Activated CD4-positive, alpha-beta T cell treated with anti-CD3 and anti-CD28 coated beads, Interleukin-2, amount 50 U/mL, for 24 hours (primary cell): ENCODE data around the gene GNG12.

Experiments
- DNase-seq, 2 donors: peaks; one replicate each; pipeline ENCODE4 v3.0.0-alpha.2; 2020; ENCODE audit warnings: low read depth in 1 of 2, low spot score in 1 of 2

Gene GNG12

GRCh38 chr1:67832737-67833601 is at the start of gene GNG12:
Gene GNG12 (minus strand): TSS chr1:67833467. CDS start chr1:67707686, 125,781 bp downstream.
- no peak for DNase-seq

GRCh38 chr1:67882196-67882958 is 49.1 kb upstream of the GNG12 start:
- no peak for DNase-seq

GRCh38 chr1:67880056-67880601 is 46.9 kb upstream of the GNG12 start:
- no peak for DNase-seq

DNA sequence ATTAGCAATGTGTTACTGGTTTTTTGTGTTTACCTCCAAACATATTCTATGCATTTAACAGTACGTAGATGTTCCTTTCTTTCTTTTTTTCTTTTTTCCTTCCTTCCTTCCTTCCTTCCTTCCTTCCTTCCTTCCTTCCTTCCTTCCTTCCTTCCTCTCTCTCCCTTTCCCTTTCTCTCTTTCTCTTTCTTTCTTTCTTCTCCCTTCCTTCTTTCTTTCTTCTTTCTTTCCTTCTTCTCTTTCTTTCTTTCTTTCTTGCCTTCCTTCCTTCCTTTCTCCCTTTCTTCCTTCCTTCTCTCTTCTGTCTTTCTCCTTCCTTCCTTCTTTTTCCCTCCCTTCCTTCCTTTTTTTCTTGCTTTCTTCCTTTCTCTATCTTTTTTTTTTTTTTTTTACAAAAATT is 46.2 kb upstream of the GNG12 start:
- no peak for DNase-seq

- no peak for DNase-seq
Observed at GRCh38 chr1:67874501-67875111, 41.3 kb upstream of the GNG12 start.

GRCh38 chr1:67869233-67869632 is 36.0 kb upstream of the GNG12 start:
- no peak for DNase-seq

GRCh38 chr1:67863637-67864036 is 30.4 kb upstream of the GNG12 start:
- DNase-seq, result no peak

DNA sequence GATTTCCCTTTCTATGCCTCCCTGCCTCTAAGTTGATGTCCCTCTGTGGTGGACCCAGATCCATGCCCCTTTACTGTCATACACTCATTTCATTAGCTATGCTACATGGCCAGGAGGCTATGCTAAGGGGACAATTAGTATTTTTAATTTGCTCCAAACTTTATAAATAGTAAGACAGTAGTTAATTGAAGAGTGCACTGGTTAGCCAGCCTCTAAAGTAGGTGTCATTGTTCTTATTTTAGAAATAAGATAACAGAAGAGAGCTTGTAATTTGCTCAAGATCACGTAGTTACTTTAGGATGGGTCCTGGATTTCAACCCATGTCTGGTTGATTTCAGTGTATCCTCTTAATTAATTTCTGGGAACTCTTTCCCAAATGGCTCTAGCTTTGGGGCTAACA is 29.4 kb upstream of the GNG12 start:
- DNase-seq, result no peak

- no peak for DNase-seq
Observed at GRCh38 chr1:67861856-67862516, 28.7 kb upstream of the GNG12 start.

DNA sequence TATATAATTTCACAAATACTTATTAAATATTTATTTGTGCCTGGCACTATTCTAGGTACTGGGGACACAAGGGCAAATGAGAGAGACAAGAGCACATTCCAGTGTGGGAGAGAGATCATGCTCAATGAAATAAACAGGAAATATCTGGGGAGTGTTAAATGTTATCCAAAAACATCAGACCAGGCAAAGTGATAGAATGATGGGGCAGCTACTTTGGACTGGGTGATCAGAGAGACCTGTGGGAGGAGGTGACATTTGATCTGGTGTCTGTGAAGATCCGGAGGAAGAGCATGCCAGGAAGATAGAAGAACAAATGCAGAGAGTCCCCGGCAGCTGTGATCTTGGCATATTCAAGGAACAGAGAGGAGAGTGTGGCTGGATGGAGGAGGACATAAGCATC is 27.5 kb upstream of the GNG12 start:
- no peak for DNase-seq

- no peak for DNase-seq
Observed at GRCh38 chr1:67856921-67857320, 23.7 kb upstream of the GNG12 start.

DNA sequence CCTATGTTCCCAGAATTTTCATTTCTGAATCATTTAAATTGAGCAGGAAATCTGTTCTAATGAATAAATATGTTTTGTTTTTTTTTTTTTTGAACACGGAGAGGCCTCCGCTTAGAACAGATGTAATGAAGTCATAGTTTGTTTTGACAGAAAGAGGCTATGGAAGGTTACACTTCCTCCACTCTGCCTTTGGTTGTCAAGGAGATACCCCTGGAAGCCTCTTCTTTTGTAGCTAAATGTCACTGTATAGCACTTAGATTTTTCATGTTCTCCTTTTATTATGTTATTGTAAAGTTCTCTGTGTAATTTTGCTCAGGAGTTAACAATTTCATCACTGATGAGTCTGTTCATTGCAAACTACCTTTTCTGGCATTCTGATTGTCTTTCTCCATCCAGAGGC is 22.7 kb upstream of the GNG12 start:
- no peak for DNase-seq

GRCh38 chr1:67855444-67855843 is 22.2 kb upstream of the GNG12 start:
- no peak for DNase-seq

GRCh38 chr1:67853704-67854103 is 20.4 kb upstream of the GNG12 start:
- no peak for DNase-seq

GRCh38 chr1:67851800-67852199 is 18.5 kb upstream of the GNG12 start:
- no peak for DNase-seq

GRCh38 chr1:67850611-67851075 is 17.4 kb upstream of the GNG12 start:
- no peak for DNase-seq

DNA sequence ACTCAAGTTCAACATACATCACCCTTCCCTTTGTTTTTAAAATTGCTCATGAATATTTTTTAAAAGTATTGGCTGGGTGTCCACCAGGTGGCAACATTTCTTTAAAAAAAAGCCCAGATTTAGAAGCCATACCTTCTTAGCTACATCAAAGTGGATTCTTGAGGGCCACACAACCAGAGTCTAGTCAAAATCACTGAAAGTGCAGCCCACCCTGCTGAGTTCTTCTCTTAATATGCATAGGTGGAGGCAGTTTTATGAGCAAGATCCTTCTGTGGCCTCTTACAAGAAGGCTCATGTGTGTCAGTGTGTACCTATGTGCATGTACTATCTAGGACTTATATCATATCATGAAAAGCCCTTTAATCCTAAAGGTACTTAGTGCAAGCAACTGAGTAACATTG is 16.9 kb upstream of the GNG12 start:
- no peak for DNase-seq

- no peak for DNase-seq
Observed at GRCh38 chr1:67847466-67847865, 14.2 kb upstream of the GNG12 start.

DNA sequence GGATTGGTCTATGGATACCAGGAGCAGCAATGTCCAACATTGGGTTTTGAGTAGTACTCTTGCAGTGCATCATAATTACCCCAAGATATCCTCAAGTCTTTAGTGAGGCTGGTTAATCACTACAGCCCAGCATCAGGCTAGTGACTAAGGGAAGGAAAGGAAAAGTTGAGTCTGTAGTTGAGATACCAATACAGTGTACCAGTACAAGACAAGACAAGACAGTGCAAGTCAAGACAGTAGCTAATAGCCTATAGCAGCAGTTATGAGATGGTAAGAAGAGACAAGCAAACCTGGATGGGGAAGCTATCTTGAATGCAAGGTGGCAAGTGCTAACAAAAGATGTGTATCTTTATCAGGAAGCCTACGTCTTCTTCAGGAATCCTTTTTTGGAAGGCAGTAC is 13.3 kb upstream of the GNG12 start:
- DNase-seq, result no peak

DNA sequence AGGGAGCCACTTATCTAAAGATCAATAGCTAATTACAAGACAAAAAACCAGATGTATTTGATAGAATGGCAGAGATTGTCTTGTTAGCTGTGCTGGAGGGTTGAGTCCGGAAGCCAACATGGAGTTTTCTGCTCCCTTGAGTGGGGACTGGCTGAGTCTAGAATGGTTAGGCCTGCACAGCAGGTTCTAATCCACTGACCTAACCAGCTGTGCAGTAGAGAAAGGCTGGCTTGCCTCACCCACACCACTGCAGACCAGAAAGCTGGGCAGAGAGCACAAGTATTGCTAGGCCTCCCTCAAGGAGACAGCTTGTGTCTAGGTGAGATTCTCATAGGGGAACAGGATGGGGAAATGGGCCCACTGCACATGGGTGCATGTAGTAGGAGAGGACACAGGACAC is 11.7 kb upstream of the GNG12 start:
- DNase-seq, result no peak

DNA sequence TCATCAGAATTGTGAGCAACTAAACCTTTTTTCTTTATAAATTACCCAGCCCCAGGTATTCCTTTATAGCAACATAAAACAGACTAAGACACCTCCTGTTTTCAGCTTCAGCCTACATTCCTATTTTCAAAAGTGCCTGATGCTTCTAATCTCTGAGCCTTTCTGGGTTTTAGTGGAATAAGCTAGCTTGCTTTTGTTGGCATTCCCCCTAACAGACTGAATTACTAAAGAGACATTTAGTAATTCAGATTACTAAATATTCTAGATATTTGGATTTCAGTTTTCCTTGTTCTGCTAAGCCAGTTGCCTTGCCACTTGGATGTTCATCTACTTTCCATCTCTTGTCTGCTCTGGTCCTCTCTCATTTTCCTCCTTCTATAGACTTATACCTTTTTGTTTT is 10.5 kb upstream of the GNG12 start:
- DNase-seq, result no peak
